WERI-Rb-1 (cell line): ENCODE data around the gene CLEC11A.
"Not testable (repeated sequence)": the region's sequence is repeated elsewhere in the genome, so short reads cannot be mapped to it uniquely, and the experiment has no call there.

Experiments used
- DNase-seq: peaks from one replicate; pipeline ENCODE4 v3.0.0-alpha.2; 2020
- H3K27ac ChIP-seq: fragments of 250-450 bp; sonication (Bioruptor Pico); 2 replicates; pipeline ENCODE4 v1.5.1; 2020; ENCODE audit warnings: mild to moderate bottlenecking, moderate library complexity
- H3K27me3 ChIP-seq: fragments of 250-450 bp; sonication (Bioruptor Pico); 2 replicates; pipeline ENCODE4 v1.5.1; 2021; ENCODE audit warnings: mild to moderate bottlenecking, low read depth, moderate library complexity; ENCODE audit not compliant: insufficient read depth, severe bottlenecking
- H3K36me3 ChIP-seq: fragments of 250-450 bp; sonication (Bioruptor Pico); 2 replicates; pipeline ENCODE4 v1.5.1; 2020; ENCODE audit warnings: mild to moderate bottlenecking, moderate library complexity
- H3K4me3 ChIP-seq: 2 replicates; pipeline ENCODE4 v1.5.1; 2011; ENCODE audit warnings: low read depth, mild to moderate bottlenecking, control low read depth, low read length
- H3K9me3 ChIP-seq: fragments of 250-450 bp; sonication (Bioruptor Pico); 2 replicates; pipeline ENCODE4 v1.5.1; 2021; ENCODE audit warnings: mild to moderate bottlenecking, moderate library complexity; ENCODE audit not compliant: severe bottlenecking
- CTCF ChIP-seq: IDR thresholded peaks from 2 replicates; pipeline ENCODE4 v1.5.1; 2011; ENCODE audit warnings: low read depth, mild to moderate bottlenecking, control low read depth, inconsistent platforms, low read length

CLEC11A gene

GRCh38 chr19:50768277-50768676 is 45.1 kb downstream of the CLEC11A start:
- no peak for TF ChIP-seq CTCF
- no peaks in the 10 kb centered on the region for H3K27me3 ChIP-seq
- DNase-seq = no peak

GRCh38 chr19:50770164-50770563 is 47.0 kb downstream of the CLEC11A start, which contains the start of gene GPR32:
Gene GPR32 (plus strand): TSS chr19:50770464. CDS start chr19:50770601, 137 bp downstream.
- DNase-seq, H3K27me3 ChIP-seq, H3K4me3 ChIP-seq, H3K9me3 ChIP-seq, H3K27ac ChIP-seq, H3K36me3 ChIP-seq: not testable (repeated sequence)

More at GRCh38 chr19:50768277-50768676, 45.1 kb downstream of the CLEC11A start:
- H3K9me3 ChIP-seq = no peaks in the 10 kb centered on the region
- no peak overlapping the region for H3K4me3 ChIP-seq
- no peak overlapping the region for H3K27ac ChIP-seq
- H3K36me3 ChIP-seq = no peaks in the 10 kb centered on the region

GRCh38 chr19:50770888-50771287 is 47.7 kb downstream of the CLEC11A start:
- no peaks in the 10 kb centered on the region for H3K27me3 ChIP-seq
- H3K27ac ChIP-seq = no peak overlapping the region
- no peak for DNase-seq
- H3K36me3 ChIP-seq = no peaks in the 10 kb centered on the region
- H3K9me3 ChIP-seq = no peaks in the 10 kb centered on the region
- TF ChIP-seq CTCF = no peak
- no peak overlapping the region for H3K4me3 ChIP-seq

GRCh38 chr19:50772476-50772875 is 49.3 kb downstream of the CLEC11A start:
- Histone ChIP-seq H3K27me3 (peaks cover 11% of the 10 kb centered on the region), H3K27ac (no peak overlapping the region), H3K36me3 (no peaks in the 10 kb centered on the region), H3K9me3 (peaks cover 7% of the 10 kb centered on the region), H3K4me3 (no peak overlapping the region)
- TF ChIP-seq CTCF = no peak
- DNase-seq = no peak

- not testable (repeated sequence) for H3K36me3 ChIP-seq, H3K4me3 ChIP-seq, DNase-seq, H3K9me3 ChIP-seq, H3K27ac ChIP-seq
- peaks cover 15% of the 10 kb centered on the region for H3K27me3 ChIP-seq
These were observed 49.7 kb downstream of the CLEC11A start for GRCh38 chr19:50772912-50773311.

GRCh38 chr19:50773454-50773853 is 50.3 kb downstream of the CLEC11A start:
- H3K27me3 ChIP-seq = peaks cover 21% of the 10 kb centered on the region
- DNase-seq, H3K4me3 ChIP-seq, H3K9me3 ChIP-seq, H3K27ac ChIP-seq, H3K36me3 ChIP-seq: not testable (repeated sequence)
